ENCODE results near the gene EEF1G.
"Not testable (repeated sequence)": the region's sequence is repeated elsewhere in the genome, so short reads cannot be mapped to it uniquely, and the experiment has no call there.

The EEF1G gene

GRCh38 chr11:62602141-62603071, 28.7 kb upstream of the EEF1G start:
- peak; percentile 74 for DNase-seq

- peak; percentile 97 for DNase-seq
Observed at GRCh38 chr11:62601372-62602140, 27.9 kb upstream of the EEF1G start, which contains the start of gene MTA2. MTA2 (minus strand) TSS chr11:62601865; CDS start chr11:62601450, 415 bp downstream.

- peak; percentile 30 for DNase-seq
Observed at GRCh38 chr11:62601122-62601371, 27.4 kb upstream of the EEF1G start.

GRCh38 chr11:62600367-62601121, 26.9 kb upstream of the EEF1G start:
- DNase-seq = no peak

- DNase-seq = no peak
Observed at GRCh38 chr11:62599901-62600300, 26.2 kb upstream of the EEF1G start.

GRCh38 chr11:62599069-62599696, 25.5 kb upstream of the EEF1G start:
- DNase-seq = peak; percentile 99

- DNase-seq = no peak
Observed at GRCh38 chr11:62595124-62595523, 21.4 kb upstream of the EEF1G start.

GRCh38 chr11:62593434-62594044, 19.8 kb upstream of the EEF1G start:
- peak; percentile 74 for DNase-seq

GRCh38 chr11:62592989-62593421, 19.3 kb upstream of the EEF1G start:
- no peak for DNase-seq

- DNase-seq = no peak
Observed at GRCh38 chr11:62592146-62592815, 18.6 kb upstream of the EEF1G start.

GRCh38 chr11:62591448-62592145, 17.9 kb upstream of the EEF1G start, which contains the start of gene TUT1:
TUT1 (minus strand) TSS chr11:62591523; CDS start chr11:62591485, 38 bp downstream.
- DNase-seq = peak; percentile 99

GRCh38 chr11:62588966-62589637, 15.4 kb upstream of the EEF1G start:
- peak; percentile 31 for DNase-seq

GRCh38 chr11:62585356-62585755, 11.7 kb upstream of the EEF1G start:
- not testable (repeated sequence) for DNase-seq

GRCh38 chr11:62581735-62582134, 8.0 kb upstream of the EEF1G start:
- DNase-seq = not testable (repeated sequence)

GRCh38 chr11:62580959-62581715, 7.4 kb upstream of the EEF1G start:
- DNase-seq = no peak

GRCh38 chr11:62579252-62579651, 5.6 kb upstream of the EEF1G start:
- DNase-seq = no peak

- DNase-seq = no peak
Observed at GRCh38 chr11:62578541-62578940, 4.8 kb upstream of the EEF1G start.

- DNase-seq = no peak
Observed at GRCh38 chr11:62577046-62577714, 3.5 kb upstream of the EEF1G start.

GRCh38 chr11:62575837-62576236, 2.1 kb upstream of the EEF1G start:
- no peak for DNase-seq

Measured in fibroblast of skin of right biceps (primary cell).